Hematopoietic multipotent progenitor cell treated with erythropoietin and hydrocortisone succinate and interleukin-3 and kit ligand, for 15 days (in vitro differentiated cells): Measurements from ENCODE around the gene PPA2.
"Not testable (repeated sequence)": the region's sequence is repeated elsewhere in the genome, so short reads cannot be mapped to it uniquely, and the experiment has no call there.

Experiments used
- DNase-seq: peaks from one replicate; pipeline ENCODE4 v3.0.0-alpha.2; 2015; ENCODE audit warnings: low spot score

Gene PPA2

DNA sequence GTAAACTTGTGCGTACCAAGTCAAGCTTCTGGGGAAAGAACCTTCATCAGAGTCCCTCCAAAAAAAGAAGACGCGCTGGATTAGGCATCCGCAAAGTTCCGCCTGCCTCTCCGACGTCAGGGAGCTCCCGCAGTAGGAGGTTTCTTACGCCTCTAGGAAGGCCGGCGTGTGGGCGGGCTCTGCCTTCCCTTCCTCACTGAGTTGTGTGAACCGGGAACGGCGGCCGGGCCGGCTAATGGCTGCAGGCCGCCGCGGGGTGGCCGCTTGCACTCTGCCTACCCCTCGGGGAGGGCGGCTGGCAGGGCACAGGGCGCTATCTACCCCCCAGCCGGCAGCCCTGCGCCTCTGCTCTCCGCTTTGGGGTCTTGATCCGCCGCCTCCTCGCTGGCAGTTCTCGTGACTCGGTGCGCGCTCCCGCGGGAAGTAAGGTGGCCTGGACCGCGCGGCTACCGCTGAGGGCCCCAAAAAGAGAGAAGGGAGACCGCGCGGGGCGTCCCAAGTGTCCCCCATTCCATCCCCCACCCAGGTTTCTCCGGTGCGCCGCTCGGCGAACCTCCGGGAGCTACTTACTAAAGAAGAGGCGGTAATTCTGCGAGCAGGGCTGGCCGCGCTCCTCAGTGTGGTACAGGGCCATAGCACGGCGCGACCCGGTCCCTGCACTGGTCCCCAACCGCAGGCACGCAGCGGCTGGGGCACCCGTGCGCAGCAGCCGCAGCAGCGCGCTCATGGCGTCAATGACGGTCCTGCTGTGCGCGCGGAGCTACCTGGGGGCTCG, at the start of gene PPA2:
TSS of gene PPA2 (minus strand) at position 739 of the 775 bp plus-strand sequence. CDS start at position 727, 12 bp downstream.
- peak; percentile 84 for DNase-seq

DNA sequence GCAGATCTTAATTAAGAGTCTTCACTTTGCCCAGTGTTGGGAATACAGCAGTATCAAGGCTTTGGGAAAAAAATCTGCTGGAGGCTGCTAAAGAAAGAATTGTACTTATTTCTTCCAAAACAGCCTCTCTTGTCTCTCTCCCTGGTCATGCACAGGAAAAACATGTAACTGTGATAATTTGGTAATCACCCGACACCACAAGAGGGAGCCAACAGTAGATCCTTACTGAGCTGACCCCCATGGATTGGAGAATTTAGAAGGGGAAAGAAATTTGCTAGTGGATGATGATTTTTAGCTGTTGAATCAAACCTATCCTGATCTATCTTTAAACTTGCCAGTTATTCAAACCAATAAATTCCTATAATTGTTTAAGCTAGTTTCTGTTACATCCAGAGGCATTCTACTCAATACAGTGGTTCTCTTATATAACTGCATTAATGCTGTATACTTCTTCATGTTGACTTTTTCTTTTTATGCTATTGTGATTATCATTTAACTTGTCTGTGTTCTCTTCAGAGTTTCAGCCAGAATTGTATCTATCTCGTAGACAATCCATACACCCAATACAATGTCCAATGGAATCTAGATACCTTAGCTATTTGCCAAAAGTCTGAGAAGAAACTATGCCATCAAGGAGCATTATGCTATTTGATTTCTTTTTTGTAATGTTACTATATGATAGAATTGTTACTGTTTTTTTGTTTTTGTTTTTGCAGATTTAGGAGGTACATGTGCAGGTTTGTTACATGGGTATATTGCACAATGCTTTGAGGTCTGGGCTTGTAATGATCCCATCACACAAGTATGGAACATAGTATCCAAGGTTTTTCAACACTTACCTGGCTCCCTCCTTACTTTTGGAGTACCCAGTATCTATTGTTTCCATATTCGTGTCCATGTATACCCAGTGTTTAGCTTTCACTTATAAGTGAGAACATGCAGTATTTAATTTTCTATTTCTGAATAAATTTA, 47.2 kb upstream of the PPA2 start:
- peak; percentile 8 for DNase-seq

DNA sequence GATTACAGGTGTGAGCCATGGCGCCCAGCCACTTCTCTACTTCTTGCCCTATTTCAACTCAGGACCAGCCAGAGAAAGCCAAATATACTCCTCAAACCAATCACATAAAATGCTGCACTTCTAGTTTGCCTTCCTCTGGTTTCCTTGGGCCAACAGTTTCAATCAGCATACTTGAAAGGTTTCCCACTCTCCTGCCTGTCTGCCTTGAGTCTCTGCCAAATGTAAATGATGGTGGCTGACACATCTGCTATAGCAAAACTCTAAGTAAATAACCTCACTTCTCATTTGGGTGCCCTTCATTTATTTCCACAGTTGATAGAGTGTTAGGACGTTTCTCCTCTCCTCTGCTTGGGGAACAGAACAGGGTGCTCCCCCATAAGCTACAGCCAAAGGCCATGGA, 36.4 kb upstream of the PPA2 start:
- no peak for DNase-seq

DNA sequence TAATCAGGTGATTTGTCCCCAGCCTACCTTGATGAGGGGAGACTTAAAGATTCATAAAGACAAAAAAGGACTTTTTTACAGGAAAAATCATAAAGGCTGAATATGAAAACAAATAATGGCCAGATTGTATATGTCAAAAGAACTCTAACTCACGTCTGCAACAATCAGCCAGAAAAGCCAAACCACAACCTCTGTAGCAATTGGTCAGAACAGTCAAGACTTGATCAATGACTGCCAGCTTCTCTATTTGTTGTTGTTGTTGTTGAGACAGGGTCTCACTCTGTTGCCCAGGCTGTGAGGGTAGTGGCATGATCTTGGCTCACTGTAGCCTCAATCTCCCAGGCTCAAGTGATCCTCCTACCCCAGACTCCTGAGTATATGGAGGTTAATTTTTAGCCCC, 35.9 kb upstream of the PPA2 start:
- DNase-seq: no peak

DNA sequence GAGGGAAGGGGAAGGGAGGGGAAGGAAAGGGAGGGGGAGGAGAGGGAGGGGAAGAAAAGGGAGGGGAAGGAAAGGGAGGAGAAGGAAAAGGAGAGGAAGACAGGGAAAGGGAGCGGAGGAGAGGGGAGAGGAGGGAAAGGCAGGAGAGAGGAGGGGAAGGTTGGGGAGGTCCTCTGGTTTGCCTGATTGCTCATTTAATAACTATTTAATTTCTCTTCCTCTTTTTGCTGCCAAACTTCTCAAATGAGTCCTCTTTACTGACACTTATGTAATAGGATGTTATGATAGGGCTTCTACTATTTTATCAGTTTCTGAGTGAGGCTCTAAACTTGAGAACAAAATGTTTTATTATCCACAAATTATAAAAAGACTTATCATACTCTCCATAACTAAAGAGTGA, 35.4 kb upstream of the PPA2 start:
- DNase-seq: no peak

DNA sequence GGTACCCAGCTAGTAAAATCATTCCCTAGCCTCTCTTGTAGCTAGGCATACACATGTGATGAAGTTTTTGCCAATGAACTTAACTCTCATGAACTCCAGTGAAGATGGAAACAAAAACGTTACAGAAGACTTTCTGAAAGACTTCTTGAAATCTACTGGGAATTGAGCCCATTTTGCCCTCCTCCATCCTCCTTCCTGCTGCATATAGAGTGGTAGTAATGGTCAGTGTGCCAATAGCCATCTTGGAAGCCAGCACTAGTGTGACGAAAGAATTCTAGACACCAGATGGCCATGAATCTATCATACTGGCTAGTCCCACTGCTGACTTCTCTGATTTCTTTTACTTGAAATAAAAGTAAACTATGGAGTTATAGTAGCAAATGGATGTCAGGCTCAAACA, 30.9 kb upstream of the PPA2 start:
- DNase-seq: no peak

DNA sequence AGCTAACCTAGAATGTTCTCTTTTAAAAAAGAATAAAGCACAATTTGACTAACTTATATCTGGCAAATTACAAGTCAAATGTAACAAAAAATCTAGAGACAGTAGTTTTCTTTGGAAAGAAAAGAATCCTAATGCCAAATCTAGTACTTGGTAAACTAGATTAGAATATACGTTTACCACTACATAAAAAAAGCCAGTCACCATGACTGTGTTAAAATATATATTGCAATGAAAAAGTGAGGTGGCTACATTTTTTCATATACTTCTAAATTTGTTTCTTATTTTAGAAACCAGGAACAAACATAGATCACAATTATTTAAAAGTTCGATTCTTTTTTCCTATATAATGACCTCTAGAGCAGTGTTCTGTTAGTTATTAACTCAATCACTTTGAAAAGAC, 29.6 kb upstream of the PPA2 start:
- DNase-seq: no peak

DNA sequence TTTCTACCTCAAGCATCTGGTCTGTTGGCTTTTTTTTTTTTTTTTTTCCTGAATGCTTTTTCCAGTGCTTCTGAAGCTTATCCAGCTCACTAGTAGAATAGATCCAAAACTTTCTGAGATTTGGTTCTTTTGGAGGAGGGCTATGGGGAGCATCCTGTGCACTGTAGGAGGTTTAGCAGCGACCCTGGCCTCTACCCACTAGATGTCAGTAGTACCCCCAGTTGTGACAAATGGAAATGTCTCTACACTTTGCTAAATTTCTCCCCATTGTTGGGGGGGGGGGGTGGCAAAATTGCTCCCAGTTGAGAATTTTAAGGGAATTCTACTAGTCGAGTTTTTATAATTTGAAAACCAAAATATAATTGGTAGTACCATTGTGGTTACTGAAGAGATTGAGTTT, 23.0 kb upstream of the PPA2 start:
- DNase-seq: no peak

DNA sequence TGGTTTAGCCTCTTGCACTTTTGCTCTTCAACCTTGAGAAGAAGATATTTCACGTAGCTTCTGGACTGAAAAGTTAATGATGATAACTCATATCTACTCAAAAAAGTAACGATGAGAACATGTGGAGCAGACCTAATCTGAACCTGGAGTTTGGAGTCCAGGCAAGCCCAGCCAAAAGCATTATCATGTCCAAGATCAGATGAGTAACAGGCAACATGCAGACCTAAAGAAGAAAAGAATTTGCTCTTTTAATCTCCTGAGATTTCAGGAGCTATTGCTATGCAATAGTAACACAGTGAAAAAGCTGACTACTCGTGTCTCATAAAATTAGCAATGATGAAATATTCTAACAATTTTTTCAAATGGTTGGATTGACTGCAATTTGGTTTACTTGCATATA, 21.8 kb upstream of the PPA2 start:
- no peak for DNase-seq

DNA sequence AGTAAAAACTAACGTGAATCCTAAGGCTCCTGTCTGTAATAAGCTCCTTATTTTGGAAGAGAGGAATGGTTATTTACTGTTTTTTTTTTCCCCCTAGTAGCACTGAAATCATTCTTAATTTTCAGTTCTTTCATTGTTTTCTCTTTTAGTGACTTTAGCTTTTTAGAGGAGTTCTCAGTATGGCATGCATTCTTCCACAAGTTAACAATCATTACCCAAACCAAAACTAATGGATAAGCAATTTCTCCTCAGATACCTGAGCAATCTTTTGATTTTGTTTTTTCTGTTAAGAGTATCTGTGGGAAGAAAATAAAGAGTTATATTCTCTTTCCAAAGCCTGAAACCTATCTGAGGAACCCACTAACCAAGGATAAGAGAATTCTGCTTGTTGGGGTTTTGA, 16.7 kb upstream of the PPA2 start:
- DNase-seq: no peak

DNA sequence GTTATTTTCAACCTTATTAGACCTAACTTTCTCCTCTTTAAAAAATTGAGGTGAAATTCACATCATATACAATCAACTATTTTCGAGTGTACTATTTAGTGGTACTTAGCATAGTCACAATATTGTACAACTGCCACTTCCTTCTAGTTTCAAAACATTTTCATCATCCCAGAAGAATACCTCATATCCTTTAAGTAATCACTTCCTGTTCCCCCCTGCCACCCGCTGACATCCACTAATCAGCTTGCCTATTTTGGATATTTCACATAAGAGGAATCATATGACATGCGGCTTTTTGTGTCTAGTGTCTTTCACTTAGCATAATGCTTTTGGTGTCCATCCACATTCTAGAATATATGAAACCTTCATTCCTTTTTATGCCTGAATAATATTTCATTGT, 10.0 kb upstream of the PPA2 start:
- DNase-seq: no peak

DNA sequence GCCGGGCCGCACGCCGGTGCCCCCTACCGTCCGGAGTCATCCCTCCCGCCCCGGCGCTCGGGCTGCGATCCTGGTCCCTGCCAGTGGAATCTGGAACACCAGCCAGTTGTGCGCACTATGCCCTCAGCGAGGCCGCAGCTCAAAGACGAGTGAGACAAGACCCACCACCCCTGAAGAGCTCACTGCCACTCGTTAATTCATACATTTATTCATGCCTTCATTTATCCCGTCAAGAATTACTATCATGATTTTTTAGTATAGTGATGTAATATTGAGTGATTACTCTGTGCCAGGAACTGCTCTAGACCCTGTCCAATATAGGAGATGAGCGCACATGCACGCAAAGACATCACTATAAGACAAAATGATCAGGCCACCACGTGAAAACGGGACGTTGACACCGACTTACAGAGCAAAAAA, 247 bp upstream of the PPA2 start:
- no peak for DNase-seq

DNA sequence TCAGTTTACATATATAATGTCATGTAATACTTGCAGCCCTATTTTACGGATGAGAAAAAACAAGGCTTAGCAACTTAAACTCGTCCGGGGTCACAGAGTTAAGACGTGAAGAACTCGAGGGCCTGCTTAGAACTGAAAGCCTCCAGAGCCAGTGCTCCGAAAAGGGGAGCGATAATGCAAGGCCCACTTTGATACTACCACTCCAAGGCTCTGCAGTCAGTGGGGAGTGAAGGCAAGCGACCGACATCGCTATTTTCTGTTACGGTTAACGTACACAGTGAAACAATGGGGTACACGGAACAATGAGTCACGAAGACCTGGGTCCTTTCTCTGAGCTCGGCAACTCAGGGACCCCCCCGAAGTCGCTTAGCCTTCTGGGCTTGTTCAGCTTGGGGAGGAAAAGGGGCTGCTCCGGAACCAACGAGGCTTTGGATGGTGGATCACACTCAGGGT, 965 bp downstream of the PPA2 start:
- no peak for DNase-seq

DNA sequence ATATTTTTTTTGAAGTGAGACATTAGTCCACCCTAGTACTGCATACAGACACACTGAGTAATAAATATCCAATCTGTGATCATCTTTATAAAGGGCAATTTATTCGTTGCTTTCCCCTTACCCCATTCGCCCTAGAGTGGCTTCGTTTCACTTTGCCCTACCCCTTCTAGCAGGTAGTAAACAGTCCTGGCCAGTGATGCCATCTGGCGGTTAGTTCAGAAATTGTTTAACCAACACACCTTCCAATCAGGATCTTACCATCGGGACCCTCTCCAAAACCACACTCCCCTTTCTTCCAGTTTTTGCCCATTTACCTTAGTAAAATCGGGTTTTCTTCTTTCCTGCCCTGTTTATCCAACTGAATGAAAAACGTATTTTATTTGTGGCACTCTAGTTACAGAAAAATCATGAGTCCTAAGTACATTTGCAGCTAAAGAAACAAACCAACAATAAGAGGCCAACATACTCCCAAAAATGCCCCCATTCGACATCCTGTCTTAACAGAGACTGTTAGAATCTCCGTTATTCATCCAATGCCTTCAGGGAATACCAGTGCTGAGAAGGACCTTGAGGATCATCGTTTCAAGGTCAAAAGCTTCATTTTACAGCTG, 2.2 kb downstream of the PPA2 start:
- peak; percentile 80 for DNase-seq

DNA sequence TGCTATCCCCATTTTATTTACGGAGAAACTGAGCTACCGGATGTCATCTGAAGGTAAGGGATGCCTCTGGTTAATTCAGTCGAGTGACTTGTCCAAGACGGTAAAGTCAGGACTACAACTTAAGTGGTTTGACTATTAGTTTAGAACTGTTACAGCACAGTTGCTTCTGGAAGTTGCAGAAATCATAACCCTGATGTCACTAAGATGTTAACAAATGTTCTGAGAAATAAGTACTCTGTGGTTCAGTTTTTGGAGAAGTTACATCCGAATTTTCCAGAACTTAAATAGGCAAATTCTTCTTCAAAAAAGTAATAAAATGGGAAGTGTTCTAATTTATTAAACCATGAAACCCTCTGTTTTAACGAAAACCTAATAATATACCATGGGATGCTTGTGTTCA, 3.1 kb downstream of the PPA2 start:
- DNase-seq: no peak

DNA sequence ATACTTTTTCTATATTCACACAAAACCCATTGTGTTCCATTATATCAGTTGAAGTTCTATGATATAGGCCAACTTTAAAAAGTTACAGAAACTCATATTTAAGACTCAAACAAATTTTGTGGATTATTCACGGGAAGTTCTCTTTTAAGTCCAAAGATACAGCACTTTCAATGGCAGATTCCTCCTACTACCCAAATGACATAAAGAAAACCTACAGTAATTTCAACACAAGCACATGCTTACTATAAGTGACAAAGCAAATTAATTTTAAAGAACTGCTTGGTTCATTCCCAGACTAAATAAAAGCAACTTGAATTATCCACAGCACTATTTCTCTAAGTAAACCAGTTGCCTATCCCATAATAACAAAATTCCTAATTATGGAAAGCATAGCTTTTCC, 4.1 kb downstream of the PPA2 start:
- no peak for DNase-seq

DNA sequence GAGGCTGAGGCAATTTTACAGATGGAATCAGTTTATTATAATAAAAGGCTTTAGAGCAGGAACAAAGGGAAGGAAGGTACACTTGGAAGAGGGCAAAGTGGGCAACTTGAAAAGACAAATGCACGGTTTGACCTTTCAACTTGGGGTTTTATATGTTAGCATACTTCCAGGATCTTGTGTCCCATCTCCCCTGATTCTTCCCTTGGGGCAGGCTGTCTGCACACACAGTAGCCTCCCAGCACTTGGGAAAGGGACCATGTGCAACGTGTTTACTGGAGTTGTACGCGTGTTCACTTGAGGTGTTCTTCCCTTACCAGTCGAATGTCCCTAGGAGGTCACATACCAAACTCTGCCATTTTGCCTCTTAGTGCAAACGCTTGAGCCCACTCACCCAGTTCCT, 7.3 kb downstream of the PPA2 start:
- no peak for DNase-seq

DNA sequence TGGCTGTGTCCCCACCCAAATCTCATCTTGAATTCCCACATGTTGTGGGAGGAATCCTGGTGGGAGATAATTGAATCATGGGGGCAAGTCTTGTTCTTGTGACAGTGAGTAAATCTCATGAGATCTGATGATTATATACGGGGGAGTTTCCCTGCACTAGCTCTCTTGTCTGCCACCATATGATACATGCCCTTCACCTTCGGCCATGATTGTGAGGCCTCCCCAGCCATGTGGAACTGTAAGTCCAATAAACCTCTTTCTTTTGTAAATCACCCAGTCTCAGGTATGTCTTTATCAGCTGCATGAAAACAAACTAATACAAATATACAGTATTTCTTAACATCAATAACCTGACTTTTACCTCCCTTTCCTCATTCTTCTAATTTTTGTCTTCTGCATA, 9.3 kb downstream of the PPA2 start:
- not testable (repeated sequence) for DNase-seq

DNA sequence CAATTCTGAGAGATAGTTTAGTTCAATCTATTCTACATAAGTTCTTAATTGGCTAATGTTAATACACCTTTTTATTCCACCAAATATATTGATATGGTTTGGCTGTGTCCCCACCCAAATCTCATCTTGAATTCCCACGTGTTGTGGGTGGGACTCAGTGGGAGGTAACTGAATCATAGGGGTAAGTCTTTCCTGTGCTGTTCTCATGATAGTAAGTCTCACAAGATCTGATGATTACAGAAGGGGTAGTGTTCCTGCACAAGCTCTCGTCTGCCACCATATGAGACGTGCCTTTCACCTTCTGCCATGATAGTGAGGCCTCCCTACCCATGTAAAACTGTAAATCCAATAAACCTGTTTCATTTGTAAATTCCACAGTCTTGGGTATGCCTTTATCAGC, 11.3 kb downstream of the PPA2 start:
- no peak for DNase-seq

DNA sequence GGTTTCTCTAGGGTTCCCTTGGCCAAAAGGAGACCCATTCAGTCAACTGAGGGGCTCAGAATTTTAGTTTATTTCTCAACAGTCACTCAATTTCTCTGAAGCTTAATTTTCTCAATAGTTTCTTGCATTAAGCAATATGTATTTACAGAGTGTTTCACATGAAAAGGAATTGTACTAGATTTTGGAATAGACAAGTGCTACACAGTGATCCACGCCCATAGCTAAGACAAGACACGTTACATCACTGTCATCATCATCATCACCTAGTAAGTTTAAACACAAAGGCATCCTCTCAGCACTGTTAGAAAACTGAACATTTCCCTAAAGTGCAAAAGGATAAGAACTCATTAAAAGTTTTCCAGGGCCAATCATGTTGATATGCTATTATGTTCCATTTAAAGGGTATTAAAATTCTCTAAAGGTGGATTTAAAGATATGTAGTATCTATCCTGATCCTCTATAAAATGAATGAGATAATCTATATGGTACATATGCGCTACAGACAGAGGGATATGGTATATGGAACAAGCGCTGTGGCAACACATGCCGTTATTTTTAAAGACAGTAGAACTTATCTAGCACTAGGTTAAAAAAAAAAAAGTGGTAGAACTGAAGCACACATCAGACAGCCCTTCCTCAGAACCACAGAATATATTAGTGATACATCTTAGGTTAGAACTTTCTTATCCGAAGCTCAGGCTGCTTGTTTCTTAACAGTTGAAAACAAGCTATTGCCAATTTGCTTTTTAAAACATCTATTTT, 12.1 kb downstream of the PPA2 start:
- DNase-seq: peak; percentile 7

DNA sequence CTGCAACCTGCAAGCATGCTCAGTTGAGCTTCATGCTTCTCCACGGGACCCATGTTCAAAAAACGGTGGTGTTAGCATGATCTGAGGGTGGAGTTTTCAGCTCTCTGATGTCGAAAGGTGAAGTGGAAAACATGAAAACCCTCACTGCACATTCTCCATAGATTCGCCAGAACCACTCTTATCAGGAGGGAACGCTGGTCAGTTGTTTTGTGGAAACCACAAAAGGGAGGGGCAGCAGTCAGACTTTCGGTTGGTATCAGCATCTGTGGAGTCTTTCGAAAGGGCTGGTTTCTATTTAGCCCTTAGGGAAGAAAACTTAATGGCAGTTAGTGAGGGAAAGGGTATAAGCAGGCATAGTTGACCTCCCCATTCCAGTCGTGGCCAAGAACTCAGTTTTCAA, 12.6 kb downstream of the PPA2 start:
- DNase-seq: peak; percentile 45

DNA sequence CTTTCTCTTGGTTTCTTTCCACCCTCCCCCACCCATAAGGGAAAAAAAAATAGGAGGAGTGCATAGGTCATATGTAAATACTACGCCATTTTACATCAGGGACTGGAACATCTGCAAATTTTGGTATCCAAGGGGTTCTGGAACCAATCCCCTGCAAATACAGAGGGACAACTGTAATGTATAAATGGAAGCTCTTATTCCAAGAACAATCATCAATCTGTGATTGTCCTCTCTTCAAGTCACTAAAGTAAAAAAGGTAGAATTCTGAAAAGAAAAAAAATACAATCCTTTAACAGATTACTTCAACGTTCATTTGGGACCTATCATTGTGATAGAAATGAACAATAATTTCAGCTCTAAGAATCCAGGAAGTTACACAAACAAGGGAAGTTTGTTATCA, 13.6 kb downstream of the PPA2 start:
- DNase-seq: no peak
